ENCODE measurements around the gene SEC22B.
"Not testable (repeated sequence)": the region's sequence is repeated elsewhere in the genome, so short reads cannot be mapped to it uniquely, and the experiment has no call there.

SEC22B gene

DNA sequence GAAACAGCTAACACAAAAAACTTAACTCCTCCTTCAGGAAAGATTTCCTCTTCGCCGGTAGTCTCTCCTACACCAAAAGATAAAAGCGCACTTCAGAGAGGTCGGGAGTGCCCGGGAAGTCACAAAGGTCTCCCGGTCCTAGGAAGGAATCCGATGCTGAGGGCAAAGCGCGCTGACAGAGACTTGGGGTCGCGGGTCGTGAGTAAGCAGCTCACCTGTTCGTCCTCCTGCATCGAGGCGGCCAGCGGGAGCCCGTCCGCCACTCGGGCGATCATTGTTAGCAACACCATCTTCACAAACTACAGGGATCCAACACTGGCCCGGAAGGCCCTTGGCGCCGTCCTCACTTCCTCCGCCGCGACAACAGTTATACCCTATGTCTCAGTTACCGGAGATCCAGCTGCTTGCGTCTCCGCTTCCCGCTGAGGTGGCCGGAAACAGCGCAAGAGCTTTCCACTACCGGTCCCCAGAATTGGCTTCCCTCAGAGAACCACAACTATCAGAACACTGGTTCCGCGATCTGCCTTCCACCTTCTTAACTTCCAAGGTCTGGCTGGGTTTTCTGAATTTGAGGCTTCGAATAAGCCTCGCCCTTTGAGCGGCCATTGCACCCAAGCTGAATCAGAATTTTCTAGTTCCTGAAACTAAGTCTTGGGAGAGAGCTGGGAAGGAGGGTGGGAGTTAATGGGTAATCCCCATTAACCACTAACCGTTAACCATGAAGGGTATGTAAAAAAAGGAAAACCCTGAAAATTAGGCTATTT is at the start of gene SEC22B:
Gene SEC22B, minus strand, starts transcription at position 429 of the 764 bp plus-strand sequence. Its CDS starts 139 bp downstream, at position 290.
- Histone ChIP-seq H3K79me2 (ENCODE audit: insufficient read depth, low read length) (peaks cover 14% of the 10 kb centered on the region), H4K20me1 (ENCODE audit: insufficient read depth, low read length, poor library complexity, severe bottlenecking) (peaks cover 7% of the 10 kb centered on the region), H2AFZ (ENCODE audit: low read length) (peak within 1 kb of the TSS; percentile 100), H3F3A (ENCODE audit: low read depth) (no peaks in the 10 kb centered on the region), H3K4me1 (ENCODE audit: insufficient read depth, low read length, poor library complexity, severe bottlenecking) (no peaks in the 10 kb centered on the region), H3K27me3 (ENCODE audit: insufficient read depth, low read length, poor library complexity, severe bottlenecking) (peaks cover 15% of the 10 kb centered on the region), H3K9ac (ENCODE audit: low read depth, low read length, poor library complexity, severe bottlenecking) (peak within 1 kb of the TSS; percentile 96), H3K4me3 (ENCODE audit: low read length, poor library complexity, severe bottlenecking) (peak within 1 kb of the TSS; percentile 98), H3K4me2 (ENCODE audit: low read depth, low read length, poor library complexity, severe bottlenecking) (peak within 1 kb of the TSS; percentile 93), H3K9me2 (replicated peaks; ENCODE audit: low read depth, low read length) (no peaks in the 10 kb centered on the region), H3K36me3 (ENCODE audit: insufficient read depth, low read length) (no peaks in the 10 kb centered on the region), H3K9me3 (ENCODE audit: insufficient read depth, low read depth, low read length) (no peaks in the 10 kb centered on the region)
- no peak for TF ChIP-seq EZH2phosphoT487 (IDR thresholded peaks at IDR 0.05; ENCODE audit: borderline replicate concordance)
- TF ChIP-seq, protein P1, sequence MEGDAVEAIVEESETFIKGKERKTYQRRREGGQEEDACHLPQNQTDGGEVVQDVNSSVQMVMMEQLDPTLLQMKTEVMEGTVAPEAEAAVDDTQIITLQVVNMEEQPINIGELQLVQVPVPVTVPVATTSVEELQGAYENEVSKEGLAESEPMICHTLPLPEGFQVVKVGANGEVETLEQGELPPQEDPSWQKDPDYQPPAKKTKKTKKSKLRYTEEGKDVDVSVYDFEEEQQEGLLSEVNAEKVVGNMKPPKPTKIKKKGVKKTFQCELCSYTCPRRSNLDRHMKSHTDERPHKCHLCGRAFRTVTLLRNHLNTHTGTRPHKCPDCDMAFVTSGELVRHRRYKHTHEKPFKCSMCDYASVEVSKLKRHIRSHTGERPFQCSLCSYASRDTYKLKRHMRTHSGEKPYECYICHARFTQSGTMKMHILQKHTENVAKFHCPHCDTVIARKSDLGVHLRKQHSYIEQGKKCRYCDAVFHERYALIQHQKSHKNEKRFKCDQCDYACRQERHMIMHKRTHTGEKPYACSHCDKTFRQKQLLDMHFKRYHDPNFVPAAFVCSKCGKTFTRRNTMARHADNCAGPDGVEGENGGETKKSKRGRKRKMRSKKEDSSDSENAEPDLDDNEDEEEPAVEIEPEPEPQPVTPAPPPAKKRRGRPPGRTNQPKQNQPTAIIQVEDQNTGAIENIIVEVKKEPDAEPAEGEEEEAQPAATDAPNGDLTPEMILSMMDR (conservative IDR thresholded peaks at IDR 0.05; ENCODE audit: low read length) = no peak

GRCh38 chr1:120217933-120218332 is 41.6 kb upstream of the SEC22B start:
- not testable (repeated sequence) for H3K4me3 ChIP-seq (ENCODE audit: low read length, poor library complexity, severe bottlenecking); H3F3A ChIP-seq (ENCODE audit: low read depth); H3K79me2 ChIP-seq (ENCODE audit: insufficient read depth, low read length); H3K4me2 ChIP-seq (ENCODE audit: low read depth, low read length, poor library complexity, severe bottlenecking); H2AFZ ChIP-seq (ENCODE audit: low read length); H3K9ac ChIP-seq (ENCODE audit: low read depth, low read length, poor library complexity, severe bottlenecking); H4K20me1 ChIP-seq (ENCODE audit: insufficient read depth, low read length, poor library complexity, severe bottlenecking); H3K9me2 ChIP-seq (replicated peaks; ENCODE audit: low read depth, low read length); H3K27me3 ChIP-seq (ENCODE audit: insufficient read depth, low read length, poor library complexity, severe bottlenecking); H3K9me3 ChIP-seq (ENCODE audit: insufficient read depth, low read depth, low read length); H3K4me1 ChIP-seq (ENCODE audit: insufficient read depth, low read length, poor library complexity, severe bottlenecking); H3K36me3 ChIP-seq (ENCODE audit: insufficient read depth, low read length)

GRCh38 chr1:120217175-120217929 is 41.0 kb upstream of the SEC22B start:
- not testable (repeated sequence) for H3K27me3 ChIP-seq (ENCODE audit: insufficient read depth, low read length, poor library complexity, severe bottlenecking); H3F3A ChIP-seq (ENCODE audit: low read depth); H3K4me1 ChIP-seq (ENCODE audit: insufficient read depth, low read length, poor library complexity, severe bottlenecking); H3K36me3 ChIP-seq (ENCODE audit: insufficient read depth, low read length); H4K20me1 ChIP-seq (ENCODE audit: insufficient read depth, low read length, poor library complexity, severe bottlenecking); H3K9ac ChIP-seq (ENCODE audit: low read depth, low read length, poor library complexity, severe bottlenecking); H3K4me2 ChIP-seq (ENCODE audit: low read depth, low read length, poor library complexity, severe bottlenecking); H3K4me3 ChIP-seq (ENCODE audit: low read length, poor library complexity, severe bottlenecking); H3K79me2 ChIP-seq (ENCODE audit: insufficient read depth, low read length); H2AFZ ChIP-seq (ENCODE audit: low read length); H3K9me2 ChIP-seq (replicated peaks; ENCODE audit: low read depth, low read length); H3K9me3 ChIP-seq (ENCODE audit: insufficient read depth, low read depth, low read length)

DNA sequence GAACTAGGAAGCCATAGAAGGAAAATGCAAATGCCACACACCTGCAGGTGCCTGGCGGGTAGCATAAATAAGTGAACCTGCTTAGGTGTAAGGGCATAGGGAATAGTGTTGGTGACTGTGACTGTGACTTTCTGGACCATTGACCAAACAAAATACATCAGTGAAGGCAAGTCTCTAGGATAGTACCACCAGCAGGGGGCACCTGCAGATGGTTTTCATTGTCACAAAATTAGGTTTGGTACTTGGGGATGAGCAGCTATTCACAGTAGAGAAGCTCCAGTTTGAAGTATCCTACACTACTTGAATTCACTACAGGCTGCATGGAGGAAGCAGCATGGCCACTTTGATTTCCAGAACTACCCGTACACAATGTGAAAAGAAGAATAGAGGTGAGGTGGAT is 37.3 kb upstream of the SEC22B start:
- not testable (repeated sequence) for H3F3A ChIP-seq (ENCODE audit: low read depth); H2AFZ ChIP-seq (ENCODE audit: low read length); H3K9ac ChIP-seq (ENCODE audit: low read depth, low read length, poor library complexity, severe bottlenecking); H3K9me2 ChIP-seq (replicated peaks; ENCODE audit: low read depth, low read length); H3K79me2 ChIP-seq (ENCODE audit: insufficient read depth, low read length); H3K4me2 ChIP-seq (ENCODE audit: low read depth, low read length, poor library complexity, severe bottlenecking); H3K4me3 ChIP-seq (ENCODE audit: low read length, poor library complexity, severe bottlenecking); H3K27me3 ChIP-seq (ENCODE audit: insufficient read depth, low read length, poor library complexity, severe bottlenecking); H3K4me1 ChIP-seq (ENCODE audit: insufficient read depth, low read length, poor library complexity, severe bottlenecking); H3K36me3 ChIP-seq (ENCODE audit: insufficient read depth, low read length); H4K20me1 ChIP-seq (ENCODE audit: insufficient read depth, low read length, poor library complexity, severe bottlenecking); H3K9me3 ChIP-seq (ENCODE audit: insufficient read depth, low read depth, low read length)

DNA sequence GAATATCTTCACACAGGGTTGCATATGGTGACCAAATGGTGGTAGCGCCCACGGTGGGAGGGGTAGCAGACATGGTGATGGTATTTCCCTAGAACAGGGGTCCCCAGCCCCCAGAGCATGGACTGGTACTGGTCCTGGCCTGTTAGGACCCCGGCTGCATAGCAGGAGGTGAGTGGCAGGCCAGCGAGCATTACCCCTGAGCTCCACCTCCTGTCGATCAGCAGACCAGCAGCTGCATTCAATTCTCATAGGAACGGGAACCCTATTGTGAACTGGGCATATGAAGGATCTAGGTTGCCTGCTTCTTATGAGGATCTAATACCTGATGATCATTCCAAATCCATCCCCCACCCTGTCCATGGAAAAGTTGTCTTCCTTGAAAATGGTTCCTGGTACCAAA is 34.4 kb upstream of the SEC22B start:
- H3K4me3 ChIP-seq (ENCODE audit: low read length, poor library complexity, severe bottlenecking); H3K79me2 ChIP-seq (ENCODE audit: insufficient read depth, low read length); H3K4me2 ChIP-seq (ENCODE audit: low read depth, low read length, poor library complexity, severe bottlenecking); H2AFZ ChIP-seq (ENCODE audit: low read length); H4K20me1 ChIP-seq (ENCODE audit: insufficient read depth, low read length, poor library complexity, severe bottlenecking); H3K36me3 ChIP-seq (ENCODE audit: insufficient read depth, low read length); H3K27me3 ChIP-seq (ENCODE audit: insufficient read depth, low read length, poor library complexity, severe bottlenecking); H3K9me2 ChIP-seq (replicated peaks; ENCODE audit: low read depth, low read length); H3K9ac ChIP-seq (ENCODE audit: low read depth, low read length, poor library complexity, severe bottlenecking); H3K4me1 ChIP-seq (ENCODE audit: insufficient read depth, low read length, poor library complexity, severe bottlenecking); H3K9me3 ChIP-seq (ENCODE audit: insufficient read depth, low read depth, low read length); H3F3A ChIP-seq (ENCODE audit: low read depth): not testable (repeated sequence)

DNA sequence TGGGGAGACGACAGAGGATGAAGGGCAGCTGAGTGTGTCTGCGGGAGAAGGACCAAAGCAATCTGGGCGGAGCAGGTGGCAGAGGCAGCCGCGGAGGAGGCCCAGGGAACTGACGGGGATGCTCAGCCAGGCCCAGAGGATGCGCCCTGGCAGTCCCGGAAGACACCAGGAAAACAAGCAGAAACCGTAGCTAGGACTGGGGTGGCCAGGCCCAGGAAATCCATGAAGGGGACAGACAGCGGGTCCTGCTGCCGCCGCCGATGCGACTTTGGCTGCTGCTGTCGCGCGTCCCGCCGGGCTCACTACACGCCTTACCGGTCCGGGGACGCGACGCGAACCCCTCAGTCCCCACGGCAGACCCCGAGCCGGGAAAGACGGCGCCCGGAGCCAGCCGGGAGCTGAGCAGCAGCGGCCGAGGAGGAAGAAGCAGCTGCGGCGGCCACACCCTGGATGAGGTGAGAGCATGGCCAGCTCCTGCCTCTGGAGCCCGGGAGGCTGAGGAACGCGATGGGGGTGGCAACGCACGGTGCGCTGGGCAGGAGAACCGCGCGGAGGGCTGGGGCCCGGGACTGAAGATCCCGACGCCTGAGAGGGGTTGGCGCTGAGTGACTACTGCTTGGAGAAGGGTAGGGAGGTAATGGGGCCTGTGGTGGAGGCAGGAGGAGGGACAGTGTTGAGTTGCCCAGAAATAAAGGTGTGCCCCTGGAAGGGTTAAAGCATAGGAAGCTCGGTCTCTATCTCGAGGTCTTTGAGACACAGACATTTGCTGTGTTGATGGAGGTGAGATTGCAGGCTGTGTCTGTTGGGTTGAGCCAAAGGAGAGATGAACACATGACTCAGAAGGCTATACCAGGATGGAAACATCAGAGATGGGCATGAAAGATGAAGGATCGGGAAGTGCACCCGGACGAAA is 20.8 kb upstream of the SEC22B start:
- H3K36me3 ChIP-seq (ENCODE audit: insufficient read depth, low read length); H3K79me2 ChIP-seq (ENCODE audit: insufficient read depth, low read length); H3K9me2 ChIP-seq (replicated peaks; ENCODE audit: low read depth, low read length); H3K9me3 ChIP-seq (ENCODE audit: insufficient read depth, low read depth, low read length); H2AFZ ChIP-seq (ENCODE audit: low read length); H3F3A ChIP-seq (ENCODE audit: low read depth); H3K4me2 ChIP-seq (ENCODE audit: low read depth, low read length, poor library complexity, severe bottlenecking); H4K20me1 ChIP-seq (ENCODE audit: insufficient read depth, low read length, poor library complexity, severe bottlenecking); H3K9ac ChIP-seq (ENCODE audit: low read depth, low read length, poor library complexity, severe bottlenecking); H3K27me3 ChIP-seq (ENCODE audit: insufficient read depth, low read length, poor library complexity, severe bottlenecking); H3K4me1 ChIP-seq (ENCODE audit: insufficient read depth, low read length, poor library complexity, severe bottlenecking); H3K4me3 ChIP-seq (ENCODE audit: low read length, poor library complexity, severe bottlenecking): not testable (repeated sequence)

Data from Loucy (cell line).